Endothelial cell (in vitro differentiated cells): ENCODE measurements around the gene SFR1. TPM values are rescaled to one million over a fixed set of nuclear protein-coding genes. Genes with fewer than 3 reads are reported as not detected.

Source experiments
- DNase-seq: peaks from one replicate; pipeline ENCODE4 v3.0.0; 2021; ENCODE audit warnings: low spot score
- H3K27ac Mint-ChIP-seq: one replicate; pipeline ENCODE4 v1.8.0; 2021; ENCODE audit warnings: mixed read lengths, inconsistent platforms; ENCODE audit not compliant: unreplicated experiment
- H3K27me3 Mint-ChIP-seq: one replicate; pipeline ENCODE4 v1.8.0; 2021; ENCODE audit warnings: mild to moderate bottlenecking, moderate library complexity, mixed read lengths, inconsistent platforms; ENCODE audit not compliant: unreplicated experiment
- H3K36me3 Mint-ChIP-seq: one replicate; pipeline ENCODE4 v1.8.0; 2021; ENCODE audit warnings: mild to moderate bottlenecking, low read depth, mixed read lengths, inconsistent platforms; ENCODE audit not compliant: unreplicated experiment
- H3K4me1 Mint-ChIP-seq: one replicate; pipeline ENCODE4 v1.8.0; 2021; ENCODE audit warnings: mild to moderate bottlenecking, mixed read lengths, inconsistent platforms; ENCODE audit not compliant: unreplicated experiment
- H3K4me3 Mint-ChIP-seq: one replicate; pipeline ENCODE4 v1.8.0; 2021; ENCODE audit warnings: mild to moderate bottlenecking, mixed read lengths, inconsistent platforms; ENCODE audit not compliant: unreplicated experiment
- H3K9me3 Mint-ChIP-seq: one replicate; pipeline ENCODE4 v1.8.0; 2021; ENCODE audit warnings: mixed read lengths, inconsistent platforms; ENCODE audit not compliant: unreplicated experiment
- CTCF ChIP-seq: fragments of 200-600 bp; sonication (generic); IDR thresholded peaks from one replicate; pipeline ENCODE4 v1.5.0; 2021; ENCODE audit warnings: antibody characterized with exemption; ENCODE audit not compliant: unreplicated experiment
- total RNA-seq: library from RNA; stranded (reverse); fragmentation: NEBNext Ultra II Directional; extraction: Animal tissue kit (Norgen Biotek cat#: 25700); gene quantifications from one replicate; pipeline ENCODE4 v1.2.1, GENCODE V29; 2021; ENCODE audit not compliant: unreplicated experiment

Gene SFR1
- total RNA-seq, 1 donor from 2014 or later, result 8.8 TPM

- H3K27ac Mint-ChIP-seq, result no peak overlapping the region
These were observed 18.0 kb upstream of the SFR1 start for GRCh38 chr10:104103956-104104355.

GRCh38 chr10:104104418-104104817 is 17.6 kb upstream of the SFR1 start:
- no peaks in the 10 kb centered on the region for H3K36me3 Mint-ChIP-seq
- no peak overlapping the region for H3K4me3 Mint-ChIP-seq
- no peak overlapping the region for H3K27ac Mint-ChIP-seq
- H3K27me3 Mint-ChIP-seq, result no peaks in the 10 kb centered on the region
- H3K4me1 Mint-ChIP-seq, result no peaks in the 10 kb centered on the region
- no peaks in the 10 kb centered on the region for H3K9me3 Mint-ChIP-seq
- no peak for TF ChIP-seq CTCF
- no peak for DNase-seq

More at GRCh38 chr10:104103956-104104355, 18.0 kb upstream of the SFR1 start:
- TF ChIP-seq CTCF, result no peak
- H3K4me3 Mint-ChIP-seq, result no peak overlapping the region
- no peaks in the 10 kb centered on the region for H3K27me3 Mint-ChIP-seq
- no peak for DNase-seq
- H3K36me3 Mint-ChIP-seq, result no peaks in the 10 kb centered on the region
- H3K4me1 Mint-ChIP-seq, result no peaks in the 10 kb centered on the region
- H3K9me3 Mint-ChIP-seq, result no peaks in the 10 kb centered on the region

- no peak for DNase-seq
- no peak overlapping the region for H3K27ac Mint-ChIP-seq
- no peaks in the 10 kb centered on the region for H3K27me3 Mint-ChIP-seq
- no peaks in the 10 kb centered on the region for H3K36me3 Mint-ChIP-seq
- no peaks in the 10 kb centered on the region for H3K4me1 Mint-ChIP-seq
- no peaks in the 10 kb centered on the region for H3K9me3 Mint-ChIP-seq
- no peak for TF ChIP-seq CTCF
- no peak overlapping the region for H3K4me3 Mint-ChIP-seq
These were observed 17.0 kb upstream of the SFR1 start for GRCh38 chr10:104104926-104105325.

- DNase-seq, result no peak
- no peaks in the 10 kb centered on the region for H3K27me3 Mint-ChIP-seq
- H3K4me3 Mint-ChIP-seq, result no peak overlapping the region
- H3K4me1 Mint-ChIP-seq, result peaks cover 11% of the 10 kb centered on the region
- no peak overlapping the region for H3K27ac Mint-ChIP-seq
- no peaks in the 10 kb centered on the region for H3K9me3 Mint-ChIP-seq
- no peaks in the 10 kb centered on the region for H3K36me3 Mint-ChIP-seq
- TF ChIP-seq CTCF, result no peak
These were observed 11.9 kb upstream of the SFR1 start for GRCh38 chr10:104109908-104110662.

GRCh38 chr10:104113376-104113956 is 8.5 kb upstream of the SFR1 start:
- no peaks in the 10 kb centered on the region for H3K36me3 Mint-ChIP-seq
- no peak for DNase-seq
- H3K27me3 Mint-ChIP-seq, result no peaks in the 10 kb centered on the region
- no peak overlapping the region for H3K4me3 Mint-ChIP-seq
- H3K9me3 Mint-ChIP-seq, result no peaks in the 10 kb centered on the region
- no peak overlapping the region for H3K27ac Mint-ChIP-seq
- peaks cover 14% of the 10 kb centered on the region for H3K4me1 Mint-ChIP-seq
- no peak for TF ChIP-seq CTCF
